ENCODE data around the gene LIPN. TPM values are rescaled to one million over a fixed set of nuclear protein-coding genes. Genes with fewer than 3 reads are reported as not detected.

LIPN gene
- total RNA-seq, 1 experiment from 2014 or later: not detected

GRCh38 chr10:88809621-88810020 lies 49.8 kb downstream of the LIPN start:
- Histone ChIP-seq H3K18ac (ENCODE audit: insufficient read length, low read depth, low read length) (no peak overlapping the region), H2BK20ac (ENCODE audit: low read depth, low read length, poor library complexity, severe bottlenecking) (no peak overlapping the region), H3K79me2 (ENCODE audit: insufficient read depth, low read length) (no peaks in the 10 kb centered on the region), H3K79me1 (ENCODE audit: insufficient read depth, low read depth, low read length, poor library complexity, severe bottlenecking) (no peaks in the 10 kb centered on the region), H3K27me3 (ENCODE audit: insufficient read depth, low read length) (no peaks in the 10 kb centered on the region), H4K8ac (replicated peaks; ENCODE audit: insufficient read length, low read depth, low read length) (no peak overlapping the region), H4K20me1 (ENCODE audit: control insufficient read depth, insufficient read depth, insufficient read length) (no peaks in the 10 kb centered on the region), H2AK5ac (ENCODE audit: insufficient read length, low read length) (no peak overlapping the region), H3K4ac (ENCODE audit: low read depth, low read length) (no peak overlapping the region), H3K14ac (ENCODE audit: insufficient read depth, low read length) (no peak overlapping the region), H3K4me2 (ENCODE audit: insufficient read depth, insufficient read length, low read length) (no peak overlapping the region), H2BK5ac (ENCODE audit: insufficient read length, low read length) (no peak overlapping the region), H3K23ac (ENCODE audit: insufficient read length, low read depth, low read length) (no peak overlapping the region), H3K9ac (ENCODE audit: extremely low read depth, insufficient read length, low read length) (no peak overlapping the region), H3K23me2 (ENCODE audit: insufficient read length, low read depth, low read length, poor library complexity, severe bottlenecking) (no peaks in the 10 kb centered on the region), H3K56ac (ENCODE audit: insufficient read length, low read depth, low read length) (no peak overlapping the region), H2AFZ (ENCODE audit: low read length) (no peak overlapping the region), H2BK12ac (ENCODE audit: insufficient read length, low read depth, low read length) (no peak overlapping the region), H4K91ac (ENCODE audit: insufficient read length, low read depth, low read length) (no peak overlapping the region), H3K27ac (ENCODE audit: insufficient read length, low read depth, low read length) (no peak overlapping the region), H3K9me3 (ENCODE audit: control insufficient read depth, low read depth, low read length) (no peaks in the 10 kb centered on the region), H3T11ph (ENCODE audit: low read length) (no peak overlapping the region), H2BK15ac (ENCODE audit: low read depth, low read length) (no peak overlapping the region), H3K4me1 (ENCODE audit: insufficient read depth, low read length) (no peaks in the 10 kb centered on the region), H4K5ac (ENCODE audit: insufficient read length, low read depth, low read length) (no peak overlapping the region), H2BK120ac (ENCODE audit: low read depth, low read length, poor library complexity, severe bottlenecking) (no peak overlapping the region)
- no peaks in the 10 kb centered on the region; the same call in 1 of the 2 replicates for H3K27me3 Mint-ChIP-seq (ENCODE audit: low read depth)
- WGBS (ENCODE audit: extremely low coverage, insufficient read length, low lambda C conversion rate): no CpG with 5 or more reads among the region's 4 CpGs
- no peaks in the 10 kb centered on the region for H3K36me3 Mint-ChIP-seq (ENCODE audit: insufficient read depth in 1 of 3, low read depth in 3 of 3)
- DNase-seq: no peak
- H3K27ac Mint-ChIP-seq: no peak overlapping the region
- H3K4me3 Mint-ChIP-seq: no peak overlapping the region
- no peaks in the 10 kb centered on the region for H3K9me3 Mint-ChIP-seq
- H3K4me1 Mint-ChIP-seq: peaks cover 0 to 2% of the 10 kb centered on the region in 2 experiments; a peak in 3 of 4 replicates
- TF ChIP-seq CTCF (conservative IDR thresholded peaks at IDR 0.05): no peak
